SK-N-SH (cell line): ENCODE data around the gene FOXR1. TPM values are rescaled to one million over a fixed set of nuclear protein-coding genes. Genes with fewer than 3 reads are reported as not detected.

Experiments used
- CTCF ChIA-PET: fragments of 300-600, 350-600 bp; formaldehyde crosslinking; extraction: SDS; loops from one replicate; lab custom pipeline; 2021; lab: Yijun Ruan, JAX
- POLR2A ChIA-PET: fragments of 350-600 bp; sonication (Branson Sonifier 250); formaldehyde crosslinking; extraction: SDS; loops from one replicate; lab custom pipeline; 2020; ENCODE audit warnings: antibody characterized with exemption, inconsistent platforms; lab: Yijun Ruan, JAX
- DNase-seq: peaks from one replicate; pipeline ENCODE4 v3.0.0; 2012
- H2AFZ ChIP-seq: fragments of 200-600 bp; sonication (generic); 2 replicates; pipeline ENCODE4 v1.8.1; 2016; ENCODE audit warnings: antibody characterized with exemption, mild to moderate bottlenecking, low read depth
- H3F3A ChIP-seq: fragments of 200-600 bp; sonication (generic); replicated peaks from 2 replicates; pipeline ENCODE3; 2016; ENCODE audit warnings: antibody characterized with exemption, mild to moderate bottlenecking; ENCODE audit not compliant: insufficient read depth
- H3K27ac ChIP-seq, 2 experiments: fragments of 200-500 bp in 1 of 2; fragments of 200-600 bp in 1 of 2; sonication (Bioruptor generic) in 1 of 2; sonication (generic), shearing (Covaris generic) in 1 of 2; 2 replicates each; pipeline versions ENCODE4 v1.5.1 to v1.6.1; 2014 to 2016; ENCODE audit warnings: low read depth in 2 of 2, inconsistent platforms in 1 of 2, low read length in 1 of 2, mild to moderate bottlenecking in 1 of 2, mixed read lengths in 1 of 2
- H3K27me3 ChIP-seq: fragments of 200-600 bp; sonication (generic), shearing (Covaris generic); 2 replicates; pipeline ENCODE4 v1.6.1; 2016; ENCODE audit warnings: mixed run types; ENCODE audit not compliant: insufficient read depth
- H3K36me3 ChIP-seq, 2 experiments: fragments of 200-500 bp in 1 of 2; fragments of 200-600 bp in 1 of 2; sonication (Bioruptor generic) in 1 of 2; sonication (generic) in 1 of 2; replicated peaks in 1 of 2; 2 replicates each; pipeline versions ENCODE3 to v1.5.1; 2014 to 2016; ENCODE audit warnings: low read length in 1 of 2, mild to moderate bottlenecking in 1 of 2; ENCODE audit not compliant: insufficient read depth in 2 of 2, control insufficient read depth in 1 of 2
- H3K4me1 ChIP-seq, 2 experiments: fragments of 200-500 bp in 1 of 2; fragments of 200-600 bp in 1 of 2; sonication (Bioruptor generic) in 1 of 2; sonication (generic), shearing (Covaris generic) in 1 of 2; 2 replicates each; pipeline versions ENCODE4 v1.5.1 to v1.6.1; 2014 to 2016; ENCODE audit warnings: low read depth in 1 of 2, low read length in 1 of 2, mixed run types in 1 of 2; ENCODE audit not compliant: insufficient read depth in 2 of 2, control insufficient read depth in 1 of 2
- H3K4me2 ChIP-seq: fragments of 200-600 bp; sonication (generic), shearing (Covaris generic); 2 replicates; pipeline ENCODE4 v1.6.1; 2017; ENCODE audit warnings: mixed run types
- H3K4me3 ChIP-seq, 2 experiments: fragments of 200-500 bp in 1 of 2; fragments of 200-600 bp in 1 of 2; sonication (Bioruptor generic) in 1 of 2; sonication (generic), shearing (Covaris generic) in 1 of 2; 2 replicates each; pipeline versions ENCODE4 v1.5.1 to v1.8.1; 2014 to 2016; ENCODE audit warnings: low read depth in 2 of 2, inconsistent platforms in 1 of 2, low read length in 1 of 2, mild to moderate bottlenecking in 1 of 2, mixed read lengths in 1 of 2, moderate library complexity in 1 of 2
- H3K79me2 ChIP-seq: fragments of 200-600 bp; sonication (generic); 2 replicates; pipeline ENCODE4 v1.8.1; 2017; ENCODE audit warnings: mild to moderate bottlenecking; ENCODE audit not compliant: insufficient read depth
- H3K9ac ChIP-seq: fragments of 200-600 bp; sonication (generic); 2 replicates; pipeline ENCODE4 v1.6.1; 2017; ENCODE audit warnings: mixed run types
- H3K9me2 ChIP-seq: fragments of 200-600 bp; sonication (generic); 2 replicates; pipeline ENCODE4 v1.6.1; 2017; ENCODE audit warnings: mixed run types
- H3K9me3 ChIP-seq: fragments of 200-600 bp; sonication (generic); 2 replicates; pipeline ENCODE4 v1.6.1; 2017; ENCODE audit warnings: mixed run types, mild to moderate bottlenecking, moderate library complexity
- H4K20me1 ChIP-seq: fragments of 200-600 bp; sonication (generic); 2 replicates; pipeline ENCODE4 v1.6.1; 2017; ENCODE audit warnings: mild to moderate bottlenecking, mixed run types; ENCODE audit not compliant: insufficient read depth
- CHD2 ChIP-seq: fragments of 150-350 bp; IDR thresholded peaks from 2 replicates; pipeline ENCODE4 v1.6.1; 2018; ENCODE audit warnings: low read length; ENCODE audit not compliant: partially characterized antibody
- ELF1 ChIP-seq: IDR thresholded peaks from 2 replicates; pipeline ENCODE4 v1.4.0; 2012
- MXI1 ChIP-seq: IDR thresholded peaks from 2 replicates; pipeline ENCODE4 v1.6.1; 2012; ENCODE audit warnings: mild to moderate bottlenecking, low read depth, low read length, improper control_type of control experiment
- NFIC ChIP-seq: IDR thresholded peaks from 2 replicates; pipeline ENCODE4 v1.4.0; 2012; ENCODE audit warnings: borderline replicate concordance
- RAD21 ChIP-seq: IDR thresholded peaks from 2 replicates; pipeline ENCODE4 v1.6.1; 2012; ENCODE audit warnings: mild to moderate bottlenecking, low read length
- SIN3A ChIP-seq: IDR thresholded peaks from 2 replicates; pipeline ENCODE4 v1.6.1; 2012; ENCODE audit warnings: low read depth, mild to moderate bottlenecking, low read length, moderate library complexity, borderline replicate concordance
- SMC3 ChIP-seq: IDR thresholded peaks from 2 replicates; pipeline ENCODE4 v1.6.1; 2012; ENCODE audit warnings: low read depth, low read length, improper control_type of control experiment
- WGBS: methylation state at CpG from one replicate; pipeline ENCODE4 v1.1.6; 2017; ENCODE audit warnings: low lambda C conversion rate; 5-methylcytosine and 5-hydroxymethylcytosine counted together
- polyA plus RNA-seq, 3 experiments: library from polyadenylated mRNA; depleted of rRNA; stranded (reverse); fragments of >200 nt; gene quantifications; 2 replicates each; pipeline ENCODE4 v1.2.3, GENCODE V29; 2012
- TF ChIP-seq, protein P1 (sequence below): IDR thresholded peaks from 2 replicates; pipeline ENCODE4 v1.4.0; 2012; ENCODE audit warnings: low read depth
- TF ChIP-seq, protein P2 (sequence below): fragments of 200-600 bp; sonication (generic); IDR thresholded peaks from 2 replicates; pipeline ENCODE4 v1.6.1; 2017; ENCODE audit warnings: antibody characterized with exemption, mild to moderate bottlenecking, moderate library complexity

FOXR1 gene
- polyA plus RNA-seq, 1 of the 3 experiments (the other 2 are of a cell fraction), result not detected

DNA sequence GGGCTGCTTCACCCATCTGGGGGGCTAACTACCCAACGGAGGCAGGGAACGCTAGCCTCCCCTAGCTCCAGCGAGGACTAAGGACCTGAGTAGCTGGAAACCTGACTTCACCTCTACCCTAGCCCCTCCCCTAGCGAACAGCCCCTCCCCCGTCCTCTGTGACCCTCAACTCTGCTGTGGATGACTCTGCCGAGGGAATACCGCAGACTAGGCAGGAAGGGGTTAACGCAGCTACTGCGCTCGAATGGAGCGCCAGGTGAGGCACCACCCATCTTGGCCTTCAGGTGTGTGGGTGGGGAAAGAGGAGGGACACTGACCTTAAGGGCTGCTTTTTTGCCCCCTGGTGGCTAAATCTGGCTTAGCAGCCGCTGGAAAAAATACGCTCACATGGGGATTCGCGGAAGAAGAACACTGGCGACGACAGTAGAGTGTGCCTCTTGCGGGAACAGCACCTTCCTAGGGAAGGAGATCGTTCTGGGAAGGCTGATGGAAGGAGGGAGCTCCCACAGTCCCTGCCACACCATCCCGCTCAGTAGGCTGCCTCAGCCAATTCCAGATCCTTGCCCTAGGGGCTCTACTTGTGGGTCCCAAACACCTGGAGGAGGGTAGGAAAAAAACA is 41.4 kb upstream of the FOXR1 start:
- DNase-seq, result peak; percentile 78
- peak overlapping the region; percentile 93 for H3K4me2 ChIP-seq
- no peaks in the 10 kb centered on the region for H3K9me3 ChIP-seq
- 0 out of 2 replicates have a peak, but pooled peaks have one; percentile 29 for TF ChIP-seq MXI1
- no peak for TF ChIP-seq CHD2
- TF ChIP-seq SIN3A, result no peak
- peak; percentile 35; the same call in 1 of the 2 replicates for TF ChIP-seq ELF1
- TF ChIP-seq RAD21, result peak; percentile 64
- TF ChIP-seq, protein P1, sequence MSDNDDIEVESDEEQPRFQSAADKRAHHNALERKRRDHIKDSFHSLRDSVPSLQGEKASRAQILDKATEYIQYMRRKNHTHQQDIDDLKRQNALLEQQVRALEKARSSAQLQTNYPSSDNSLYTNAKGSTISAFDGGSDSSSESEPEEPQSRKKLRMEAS, result peak; percentile 61; the same call in 1 of the 2 replicates
- TF ChIP-seq SMC3, result peak; percentile 85
- TF ChIP-seq, protein P2, sequence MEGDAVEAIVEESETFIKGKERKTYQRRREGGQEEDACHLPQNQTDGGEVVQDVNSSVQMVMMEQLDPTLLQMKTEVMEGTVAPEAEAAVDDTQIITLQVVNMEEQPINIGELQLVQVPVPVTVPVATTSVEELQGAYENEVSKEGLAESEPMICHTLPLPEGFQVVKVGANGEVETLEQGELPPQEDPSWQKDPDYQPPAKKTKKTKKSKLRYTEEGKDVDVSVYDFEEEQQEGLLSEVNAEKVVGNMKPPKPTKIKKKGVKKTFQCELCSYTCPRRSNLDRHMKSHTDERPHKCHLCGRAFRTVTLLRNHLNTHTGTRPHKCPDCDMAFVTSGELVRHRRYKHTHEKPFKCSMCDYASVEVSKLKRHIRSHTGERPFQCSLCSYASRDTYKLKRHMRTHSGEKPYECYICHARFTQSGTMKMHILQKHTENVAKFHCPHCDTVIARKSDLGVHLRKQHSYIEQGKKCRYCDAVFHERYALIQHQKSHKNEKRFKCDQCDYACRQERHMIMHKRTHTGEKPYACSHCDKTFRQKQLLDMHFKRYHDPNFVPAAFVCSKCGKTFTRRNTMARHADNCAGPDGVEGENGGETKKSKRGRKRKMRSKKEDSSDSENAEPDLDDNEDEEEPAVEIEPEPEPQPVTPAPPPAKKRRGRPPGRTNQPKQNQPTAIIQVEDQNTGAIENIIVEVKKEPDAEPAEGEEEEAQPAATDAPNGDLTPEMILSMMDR, result peak; percentile 92
- H3K27me3 ChIP-seq, result no peaks in the 10 kb centered on the region
- peaks cover 9 to 22% of the 10 kb centered on the region in 2 experiments; a peak in 3 of 4 replicates for H3K4me1 ChIP-seq
- H4K20me1 ChIP-seq, result no peaks in the 10 kb centered on the region
- H3K4me3 ChIP-seq, result peak overlapping the region; percentile 80 to 99
- peak overlapping the region; percentile 51; the same call in 1 of the 2 replicates for H2AFZ ChIP-seq
- peak overlapping the region; percentile 91 to 93 for H3K27ac ChIP-seq
- WGBS, result 7% methylated on average over 15 of the region's 20 CpGs
- peaks cover 39% of the 10 kb centered on the region for H3F3A ChIP-seq
- no peaks in the 10 kb centered on the region for H3K36me3 ChIP-seq
- ChIA-PET CTCF (interaction anchor here (0.6 to 13.4 kb wide), 29 partner anchors 10 to 335 kb away, joined by 3 to 186 read pairs (median 4); partner anchors contain the start of genes CXCR5, DDX6 and UPK2), POLR2A (interaction anchor here (1.0 kb wide), 1 partner anchor 21 kb away, joined by 6 read pairs; no protein-coding TSS in a partner anchor)
- peak overlapping the region; percentile 77; the same call in 1 of the 2 replicates for H3K9ac ChIP-seq
- peaks cover 16% of the 10 kb centered on the region for H3K79me2 ChIP-seq
- no peaks in the 10 kb centered on the region for H3K9me2 ChIP-seq

DNA sequence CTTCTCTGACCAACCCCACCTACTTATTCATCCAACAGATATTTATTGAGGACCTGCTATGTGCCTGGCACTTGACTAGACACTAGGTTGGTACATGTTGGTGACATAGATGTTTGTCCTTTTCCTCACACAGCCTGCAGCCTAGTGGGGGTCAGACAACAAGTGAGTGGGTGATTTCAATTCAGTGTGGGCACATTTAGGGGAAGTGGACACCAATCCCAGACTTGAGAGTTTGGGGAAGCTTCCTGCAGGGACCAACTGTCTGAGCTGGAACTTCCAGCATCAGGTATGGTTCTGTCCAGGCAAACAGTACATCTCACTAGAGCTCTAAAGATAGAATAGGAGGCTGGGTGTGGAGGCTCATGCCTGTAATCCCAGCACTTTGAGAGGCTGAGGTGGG is 40.0 kb upstream of the FOXR1 start:
- Histone ChIP-seq H3F3A (peaks cover 31% of the 10 kb centered on the region), H3K9me2 (no peaks in the 10 kb centered on the region), H3K9me3 (no peaks in the 10 kb centered on the region), H3K4me1 (peaks cover 9 to 22% of the 10 kb centered on the region in 2 experiments; a peak in 3 of 4 replicates), H3K9ac (no peak overlapping the region), H2AFZ (no peak overlapping the region), H3K27ac (no peak overlapping the region), H4K20me1 (no peaks in the 10 kb centered on the region), H3K27me3 (no peaks in the 10 kb centered on the region), H3K4me2 (no peak overlapping the region), H3K4me3 (no peak overlapping the region), H3K36me3 (no peaks in the 10 kb centered on the region), H3K79me2 (peaks cover 7% of the 10 kb centered on the region)
- POLR2A ChIA-PET, result interaction anchor here (1.1 kb wide), 1 partner anchor 141 kb away, joined by 4 read pairs; the partner anchor contains the start of gene DDX6
- CTCF ChIA-PET, result interaction anchor here (1.5 to 13.4 kb wide), 6 partner anchors 8 to 272 kb away, joined by 4 to 186 read pairs (median 30); partner anchors contain the start of genes CXCR5 and UPK2
- TF ChIP-seq NFIC, result no peak
- DNase-seq, result no peak
